AG04450 (cell line): ENCODE results near the gene QKI. TPM values are rescaled to one million over a fixed set of nuclear protein-coding genes. Genes with fewer than 3 reads are reported as not detected.
"Not testable (repeated sequence)": the region's sequence is repeated elsewhere in the genome, so short reads cannot be mapped to it uniquely, and the experiment has no call there.

Experiments used
- CTCF ChIA-PET: fragments of 300-600, 350-600 bp; formaldehyde crosslinking; extraction: SDS; loops from one replicate; lab custom pipeline; 2022; ENCODE audit warnings: antibody characterized with exemption, inconsistent platforms; lab: Charles Lee
- POLR2A ChIA-PET: fragments of 350-600 bp; formaldehyde crosslinking; extraction: SDS; loops from one replicate; lab custom pipeline; 2021; ENCODE audit warnings: antibody characterized with exemption, inconsistent platforms; lab: Yijun Ruan, JAX
- DNase-seq: peaks from one replicate; pipeline ENCODE4 v3.0.0-alpha.2; 2011; ENCODE audit warnings: low read depth, low spot score
- H3K27ac ChIP-seq: one replicate; pipeline ENCODE4 v1.5.1; 2012; ENCODE audit warnings: low read depth, low read length, control low read depth
- H3K27me3 ChIP-seq: one replicate; pipeline ENCODE4 v1.6.0; 2012; ENCODE audit warnings: low read length; ENCODE audit not compliant: control insufficient read depth, insufficient read depth
- H3K4me3 ChIP-seq: 2 replicates; pipeline ENCODE4 v1.5.1; 2011; ENCODE audit warnings: mild to moderate bottlenecking, low read depth, low read length, control low read depth
- H3K9me3 ChIP-seq: 2 replicates; pipeline ENCODE4 v1.5.1; 2012; ENCODE audit warnings: low read length; ENCODE audit not compliant: control insufficient read depth, insufficient read depth
- CTCF ChIP-seq: IDR thresholded peaks from 2 replicates; pipeline ENCODE4 v1.5.1; 2011; ENCODE audit warnings: low read depth, low read length, control low read depth, inconsistent platforms
- polyA plus RNA-seq: library from polyadenylated mRNA; depleted of rRNA; stranded (reverse); fragments of >200 nt; gene quantifications from 2 replicates; pipeline ENCODE4 v1.2.3, GENCODE V29; 2011

QKI gene
- polyA plus RNA-seq, 1 experiment: 165 TPM

DNA sequence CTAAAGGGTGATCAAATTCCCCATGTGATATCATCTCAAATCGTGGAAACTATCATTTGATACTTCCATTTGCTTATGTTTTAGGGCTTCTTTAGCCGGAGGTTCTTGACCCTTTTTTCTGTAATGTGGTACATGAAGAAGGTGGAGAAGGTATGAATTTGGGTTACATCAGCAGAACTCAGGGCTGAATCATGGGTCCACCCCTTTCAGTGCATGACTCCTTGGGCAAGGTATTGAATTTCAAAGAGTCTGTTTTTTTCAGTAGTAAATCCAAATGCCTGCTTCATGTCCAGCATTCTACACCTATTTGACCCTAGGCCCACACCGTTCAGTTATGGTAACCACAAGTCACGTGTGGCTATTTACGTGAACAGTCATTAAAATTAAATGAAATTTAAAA is 30.6 kb upstream of the QKI start:
- Histone ChIP-seq H3K9me3 (peaks cover 3% of the 10 kb centered on the region; the same call in 1 of the 2 replicates), H3K27me3 (no peaks in the 10 kb centered on the region), H3K4me3 (no peak overlapping the region), H3K27ac (no peak overlapping the region)
- no peak for TF ChIP-seq CTCF
- ChIA-PET POLR2A (no interaction called here), CTCF (no interaction called here)
- no peak for DNase-seq

- Histone ChIP-seq H3K27ac (no peak overlapping the region), H3K9me3 (peaks cover 3% of the 10 kb centered on the region; the same call in 1 of the 2 replicates), H3K27me3 (no peaks in the 10 kb centered on the region), H3K4me3 (no peak overlapping the region)
- ChIA-PET POLR2A (no interaction called here), CTCF (no interaction called here)
- DNase-seq: no peak
- TF ChIP-seq CTCF: no peak
Observed at GRCh38 chr6:163384510-163384909, 30.0 kb upstream of the QKI start.

GRCh38 chr6:163385503-163385902 is 29.0 kb upstream of the QKI start:
- H3K9me3 ChIP-seq, H3K4me3 ChIP-seq, DNase-seq, H3K27ac ChIP-seq, CTCF ChIA-PET, H3K27me3 ChIP-seq, POLR2A ChIA-PET: not testable (repeated sequence)

- Histone ChIP-seq H3K27me3 (no peaks in the 10 kb centered on the region), H3K4me3 (no peak overlapping the region), H3K27ac (no peak overlapping the region), H3K9me3 (peaks cover 3% of the 10 kb centered on the region; the same call in 1 of the 2 replicates)
- no peak for TF ChIP-seq CTCF
- ChIA-PET CTCF (no interaction called here), POLR2A (no interaction called here)
- no peak for DNase-seq
Observed at GRCh38 chr6:163386329-163386908, 28.1 kb upstream of the QKI start.

GRCh38 chr6:163387317-163387716 is 27.2 kb upstream of the QKI start:
- peaks cover 3% of the 10 kb centered on the region; the same call in 1 of the 2 replicates for H3K9me3 ChIP-seq
- no peak for DNase-seq
- H3K27me3 ChIP-seq: no peaks in the 10 kb centered on the region
- no peak for TF ChIP-seq CTCF
- H3K4me3 ChIP-seq: no peak overlapping the region
- no peak overlapping the region for H3K27ac ChIP-seq
- POLR2A ChIA-PET: no interaction called here
- CTCF ChIA-PET: interaction anchor here (0.6 kb wide), 1 partner anchor 359 kb away, joined by 5 read pairs; no protein-coding TSS in a partner anchor
